ENCODE data around the gene PPM1F.

The PPM1F gene

GRCh38 chr22:21928048-21928447 is 24.6 kb downstream of the PPM1F start:
- no peak for DNase-seq (ENCODE audit: extremely low spot score)
- ChIA-PET CTCF (no interaction called here), POLR2A (interaction anchor here (1.0 kb wide), 1 partner anchor 11 kb away, joined by 3 read pairs; no protein-coding TSS in a partner anchor)
- TF ChIP-seq L3MBTL2 (conservative IDR thresholded peaks at IDR 0.05): no peak
- no peak for TF ChIP-seq CTBP1 (IDR thresholded peaks at IDR 0.05; ENCODE audit: borderline replicate concordance)
- no peak for TF ChIP-seq FOXA1 (IDR thresholded peaks at IDR 0.05)
- no peak for TF ChIP-seq BHLHE40 (IDR thresholded peaks at IDR 0.05; ENCODE audit: borderline replicate concordance)
- TF ChIP-seq ELF4 (IDR thresholded peaks at IDR 0.05): no peak
- TF ChIP-seq SP1 (IDR thresholded peaks at IDR 0.05): no peak
- no peak for TF ChIP-seq FOXK2 (IDR thresholded peaks at IDR 0.05)

- ChIA-PET CTCF (no interaction called here), POLR2A (interaction anchor here (1.0 kb wide), 1 partner anchor 10 kb away, joined by 3 read pairs; no protein-coding TSS in a partner anchor)
- no peak for TF ChIP-seq SP1 (IDR thresholded peaks at IDR 0.05)
- no peak for TF ChIP-seq BHLHE40 (IDR thresholded peaks at IDR 0.05; ENCODE audit: borderline replicate concordance)
- TF ChIP-seq CTBP1 (IDR thresholded peaks at IDR 0.05; ENCODE audit: borderline replicate concordance): no peak
- no peak for TF ChIP-seq TARDBP (IDR thresholded peaks at IDR 0.05)
- TF ChIP-seq FOXA1 (IDR thresholded peaks at IDR 0.05): no peak
- no peak for TF ChIP-seq NFRKB (IDR thresholded peaks at IDR 0.05)
- no peak for TF ChIP-seq L3MBTL2 (conservative IDR thresholded peaks at IDR 0.05)
- TF ChIP-seq FOXM1 (IDR thresholded peaks at IDR 0.05; ENCODE audit: borderline replicate concordance): no peak
- TF ChIP-seq ZNF384 (IDR thresholded peaks at IDR 0.05): no peak
- no peak for TF ChIP-seq FOXK2 (IDR thresholded peaks at IDR 0.05)
- no peak for DNase-seq (ENCODE audit: extremely low spot score)
These were observed 25.3 kb downstream of the PPM1F start for GRCh38 chr22:21927174-21927823.

GRCh38 chr22:21926728-21927127 is 25.9 kb downstream of the PPM1F start:
- no peak for DNase-seq (ENCODE audit: extremely low spot score)
- no peak for TF ChIP-seq ARNT (IDR thresholded peaks at IDR 0.05)
- TF ChIP-seq HDGF (IDR thresholded peaks at IDR 0.05; ENCODE audit: borderline replicate concordance): 0 out of 2 replicates have a peak, but pooled peaks have one; percentile 54
- ChIA-PET POLR2A (interaction anchor here (1.0 kb wide), 1 partner anchor 10 kb away, joined by 3 read pairs; no protein-coding TSS in a partner anchor), CTCF (no interaction called here)

GRCh38 chr22:21923163-21923561 is 29.5 kb downstream of the PPM1F start:
- no peak for DNase-seq (ENCODE audit: extremely low spot score)
- CTCF ChIA-PET: interaction anchor here (0.5 kb wide), 1 partner anchor 23 kb away, joined by 3 read pairs; no protein-coding TSS in a partner anchor
- POLR2A ChIA-PET: no interaction called here
- TF ChIP-seq TARDBP (IDR thresholded peaks at IDR 0.05): no peak
- TF ChIP-seq ELF4 (IDR thresholded peaks at IDR 0.05): no peak
- TF ChIP-seq ARNT (IDR thresholded peaks at IDR 0.05): no peak
- no peak for TF ChIP-seq LEF1 (IDR thresholded peaks at IDR 0.05; ENCODE audit: borderline replicate concordance)
- no peak for TF ChIP-seq SUZ12 (IDR thresholded peaks at IDR 0.05)
- no peak for TF ChIP-seq HDGF (IDR thresholded peaks at IDR 0.05; ENCODE audit: borderline replicate concordance)
- no peak for TF ChIP-seq FOXA1 (IDR thresholded peaks at IDR 0.05)
- TF ChIP-seq FOXK2 (IDR thresholded peaks at IDR 0.05): no peak
- TF ChIP-seq L3MBTL2 (conservative IDR thresholded peaks at IDR 0.05): no peak
- no peak for TF ChIP-seq PKNOX1 (IDR thresholded peaks at IDR 0.05)
- TF ChIP-seq ZNF384 (IDR thresholded peaks at IDR 0.05): no peak
- no peak for TF ChIP-seq CTBP1 (IDR thresholded peaks at IDR 0.05; ENCODE audit: borderline replicate concordance)
- TF ChIP-seq SP1 (IDR thresholded peaks at IDR 0.05): no peak
- TF ChIP-seq FOXM1 (IDR thresholded peaks at IDR 0.05; ENCODE audit: borderline replicate concordance): no peak

GRCh38 chr22:21922370-21923162 is 30.1 kb downstream of the PPM1F start:
- ChIA-PET CTCF (no interaction called here), POLR2A (no interaction called here)
- TF ChIP-seq LEF1 (IDR thresholded peaks at IDR 0.05; ENCODE audit: borderline replicate concordance) (no peak), ARNT (IDR thresholded peaks at IDR 0.05) (no peak), SP1 (IDR thresholded peaks at IDR 0.05) (no peak), HDGF (IDR thresholded peaks at IDR 0.05; ENCODE audit: borderline replicate concordance) (no peak), ZNF384 (IDR thresholded peaks at IDR 0.05) (no peak), BHLHE40 (IDR thresholded peaks at IDR 0.05; ENCODE audit: borderline replicate concordance) (no peak), FOXA1 (IDR thresholded peaks at IDR 0.05) (no peak), FOXK2 (IDR thresholded peaks at IDR 0.05) (no peak), L3MBTL2 (conservative IDR thresholded peaks at IDR 0.05) (no peak), FOXM1 (IDR thresholded peaks at IDR 0.05; ENCODE audit: borderline replicate concordance) (no peak), SUZ12 (IDR thresholded peaks at IDR 0.05) (no peak), NFRKB (IDR thresholded peaks at IDR 0.05) (no peak), CTBP1 (IDR thresholded peaks at IDR 0.05; ENCODE audit: borderline replicate concordance) (no peak), TARDBP (IDR thresholded peaks at IDR 0.05) (no peak), PKNOX1 (IDR thresholded peaks at IDR 0.05) (no peak), ELF4 (IDR thresholded peaks at IDR 0.05) (no peak)
- DNase-seq (ENCODE audit: extremely low spot score): no peak

- ChIA-PET POLR2A (no interaction called here), CTCF (no interaction called here)
- no peak for DNase-seq (ENCODE audit: extremely low spot score)
- no peak for TF ChIP-seq FOXM1 (IDR thresholded peaks at IDR 0.05; ENCODE audit: borderline replicate concordance)
- no peak for TF ChIP-seq ARNT (IDR thresholded peaks at IDR 0.05)
- TF ChIP-seq PKNOX1 (IDR thresholded peaks at IDR 0.05): no peak
- no peak for TF ChIP-seq ZNF384 (IDR thresholded peaks at IDR 0.05)
- no peak for TF ChIP-seq LEF1 (IDR thresholded peaks at IDR 0.05; ENCODE audit: borderline replicate concordance)
- no peak for TF ChIP-seq BHLHE40 (IDR thresholded peaks at IDR 0.05; ENCODE audit: borderline replicate concordance)
- TF ChIP-seq NFRKB (IDR thresholded peaks at IDR 0.05): no peak
These were observed 30.9 kb downstream of the PPM1F start for GRCh38 chr22:21921729-21922128.
